Measurements from ENCODE around the gene CADM4. TPM values are rescaled to one million over a fixed set of nuclear protein-coding genes. Genes with fewer than 3 reads are reported as not detected.

Gene CADM4
- total and polyA plus RNA-seq, 4 donors, result 0.47 to 4.9 (median 3.3) TPM

DNA sequence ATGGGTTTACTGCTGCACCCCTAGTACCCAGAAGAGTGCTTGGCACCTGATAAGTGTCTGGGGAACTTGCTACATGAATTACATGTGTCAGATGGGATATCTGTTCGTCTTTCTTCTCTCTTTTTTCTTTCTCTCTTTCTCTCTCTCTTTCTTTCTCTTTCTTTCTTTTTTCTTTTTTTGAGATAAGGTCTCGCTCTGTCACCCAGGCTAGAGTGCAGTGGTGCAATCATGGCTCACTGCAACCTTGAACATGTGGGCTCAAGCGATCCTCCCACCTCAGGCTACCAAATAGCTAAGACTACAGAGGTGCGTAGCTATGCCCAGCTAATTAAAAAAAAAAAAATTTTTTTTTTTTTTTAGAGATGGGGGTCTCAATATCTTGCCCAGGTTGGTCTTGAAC lies 6.1 kb downstream of the CADM4 start:
- Histone ChIP-seq H3K9ac (ENCODE audit: low read depth in 1 of 2, low read length in 2 of 2) (no peak overlapping the region), H3K4me3 (ENCODE audit: low read depth in 1 of 3, low read length in 3 of 3) (no peak overlapping the region), H3K36me3 (ENCODE audit: control insufficient read depth in 4 of 4, insufficient read depth in 3 of 4, low read depth in 1 of 4, low read length in 3 of 4) (no peaks in the 10 kb centered on the region), H3K27me3 (ENCODE audit: control insufficient read depth in 4 of 4, insufficient read depth in 4 of 4, low read length in 3 of 4) (no peaks in the 10 kb centered on the region), H3K4me1 (ENCODE audit: control insufficient read depth in 4 of 4, insufficient read depth in 4 of 4, low read length in 3 of 4) (no peaks in the 10 kb centered on the region), H3K9me3 (ENCODE audit: control insufficient read depth in 4 of 4, low read length in 3 of 4) (no peaks in the 10 kb centered on the region), H3K27ac (ENCODE audit: low read depth in 1 of 2, low read length in 2 of 2) (no peak overlapping the region)
- WGBS, result 93% methylated on average over 4 of the region's 4 CpGs
- TF ChIP-seq, protein P1, sequence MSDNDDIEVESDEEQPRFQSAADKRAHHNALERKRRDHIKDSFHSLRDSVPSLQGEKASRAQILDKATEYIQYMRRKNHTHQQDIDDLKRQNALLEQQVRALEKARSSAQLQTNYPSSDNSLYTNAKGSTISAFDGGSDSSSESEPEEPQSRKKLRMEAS (IDR thresholded peaks at IDR 0.05), result no peak
- TF ChIP-seq SP1 (IDR thresholded peaks at IDR 0.05), result no peak
- DNase-seq (ENCODE audit: low spot score), result no peak

DNA sequence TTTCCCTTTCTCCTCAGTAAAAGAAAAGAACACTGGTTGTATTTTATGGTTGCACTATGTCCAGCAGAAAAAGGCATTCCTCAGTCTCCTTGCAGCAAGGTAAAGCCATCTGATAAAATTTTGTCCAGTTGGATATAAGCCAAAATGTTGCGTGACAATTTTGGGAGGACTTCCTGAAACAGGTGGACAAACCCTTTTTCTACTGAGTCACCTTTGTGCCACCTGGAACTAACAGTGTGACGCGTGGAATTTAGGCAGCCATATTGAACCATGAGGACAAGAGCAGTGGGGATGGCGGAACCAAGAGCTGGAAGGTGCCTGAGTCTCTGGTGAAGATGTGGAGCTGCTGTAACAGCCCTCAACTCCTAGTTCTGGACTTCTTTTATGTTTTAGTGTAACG lies 8.2 kb downstream of the CADM4 start:
- DNase-seq (ENCODE audit: low spot score), result no peak
- no peak overlapping the region for H3K9ac ChIP-seq (ENCODE audit: low read depth in 1 of 2, low read length in 2 of 2)
- H3K27ac ChIP-seq (ENCODE audit: low read depth in 1 of 2, low read length in 2 of 2), result no peak overlapping the region
- no peaks in the 10 kb centered on the region for H3K9me3 ChIP-seq (ENCODE audit: control insufficient read depth in 4 of 4, low read length in 3 of 4)
- WGBS, result 87% methylated on average over 5 of the region's 5 CpGs
- H3K36me3 ChIP-seq (ENCODE audit: control insufficient read depth in 4 of 4, insufficient read depth in 3 of 4, low read depth in 1 of 4, low read length in 3 of 4), result no peaks in the 10 kb centered on the region
- H3K27me3 ChIP-seq (ENCODE audit: control insufficient read depth in 4 of 4, insufficient read depth in 4 of 4, low read length in 3 of 4), result no peaks in the 10 kb centered on the region
- TF ChIP-seq YY1 (IDR thresholded peaks at IDR 0.05) (no peak), JUND (IDR thresholded peaks at IDR 0.05) (no peak), FOXA1 (IDR thresholded peaks at IDR 0.05) (no peak), HNF4A (conservative IDR thresholded peaks at IDR 0.05) (no peak), RXRA (IDR thresholded peaks at IDR 0.05) (no peak), SP1 (IDR thresholded peaks at IDR 0.05) (no peak)
- TF ChIP-seq, protein P2, sequence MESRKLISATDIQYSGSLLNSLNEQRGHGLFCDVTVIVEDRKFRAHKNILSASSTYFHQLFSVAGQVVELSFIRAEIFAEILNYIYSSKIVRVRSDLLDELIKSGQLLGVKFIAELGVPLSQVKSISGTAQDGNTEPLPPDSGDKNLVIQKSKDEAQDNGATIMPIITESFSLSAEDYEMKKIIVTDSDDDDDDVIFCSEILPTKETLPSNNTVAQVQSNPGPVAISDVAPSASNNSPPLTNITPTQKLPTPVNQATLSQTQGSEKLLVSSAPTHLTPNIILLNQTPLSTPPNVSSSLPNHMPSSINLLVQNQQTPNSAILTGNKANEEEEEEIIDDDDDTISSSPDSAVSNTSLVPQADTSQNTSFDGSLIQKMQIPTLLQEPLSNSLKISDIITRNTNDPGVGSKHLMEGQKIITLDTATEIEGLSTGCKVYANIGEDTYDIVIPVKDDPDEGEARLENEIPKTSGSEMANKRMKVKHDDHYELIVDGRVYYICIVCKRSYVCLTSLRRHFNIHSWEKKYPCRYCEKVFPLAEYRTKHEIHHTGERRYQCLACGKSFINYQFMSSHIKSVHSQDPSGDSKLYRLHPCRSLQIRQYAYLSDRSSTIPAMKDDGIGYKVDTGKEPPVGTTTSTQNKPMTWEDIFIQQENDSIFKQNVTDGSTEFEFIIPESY (IDR thresholded peaks at IDR 0.05), result no peak
- TF ChIP-seq, protein P1 (IDR thresholded peaks at IDR 0.05), result no peak
- no peaks in the 10 kb centered on the region for H3K4me1 ChIP-seq (ENCODE audit: control insufficient read depth in 4 of 4, insufficient read depth in 4 of 4, low read length in 3 of 4)
- no peak overlapping the region for H3K4me3 ChIP-seq (ENCODE audit: low read depth in 1 of 3, low read length in 3 of 3)

DNA sequence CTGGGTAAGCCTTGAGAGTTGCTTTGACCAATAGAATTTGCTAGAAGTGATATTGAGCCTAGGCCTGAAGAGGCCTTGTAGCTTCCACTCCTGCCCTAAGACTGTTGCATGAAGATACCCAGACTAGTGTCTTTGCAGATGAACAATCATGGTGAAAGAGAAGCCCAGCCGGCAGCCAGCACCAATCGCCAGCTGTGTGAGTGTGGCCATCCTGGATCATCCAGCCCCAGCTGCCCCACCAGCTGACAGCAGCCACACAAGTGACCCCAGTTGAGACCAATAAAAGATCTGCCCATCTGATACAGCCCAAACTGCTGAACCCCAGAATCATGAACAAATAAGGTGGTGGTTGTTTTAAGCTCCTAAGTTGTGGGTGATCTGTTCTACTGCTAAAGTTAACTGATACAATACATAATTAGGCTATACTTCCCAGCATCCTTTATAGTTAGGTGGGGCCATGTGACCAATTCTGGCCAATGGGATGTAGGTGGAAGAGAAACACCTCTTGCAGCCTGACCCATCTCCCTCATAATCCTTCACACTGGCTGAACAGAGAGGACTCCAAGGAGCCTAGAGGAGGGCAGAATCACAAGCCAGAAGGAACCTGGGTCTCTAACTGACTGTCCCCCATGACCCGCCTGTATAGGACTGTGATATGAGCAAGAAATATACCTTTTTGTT lies 10.9 kb downstream of the CADM4 start:
- Histone ChIP-seq H3K9me3 (ENCODE audit: control insufficient read depth in 4 of 4, low read length in 3 of 4) (no peaks in the 10 kb centered on the region), H3K27ac (ENCODE audit: low read depth in 1 of 2, low read length in 2 of 2) (no peak overlapping the region), H3K4me1 (ENCODE audit: control insufficient read depth in 4 of 4, insufficient read depth in 4 of 4, low read length in 3 of 4) (no peaks in the 10 kb centered on the region), H3K4me3 (ENCODE audit: low read depth in 1 of 3, low read length in 3 of 3) (no peak overlapping the region), H3K9ac (ENCODE audit: low read depth in 1 of 2, low read length in 2 of 2) (no peak overlapping the region), H3K27me3 (ENCODE audit: control insufficient read depth in 4 of 4, insufficient read depth in 4 of 4, low read length in 3 of 4) (no peaks in the 10 kb centered on the region), H3K36me3 (ENCODE audit: control insufficient read depth in 4 of 4, insufficient read depth in 3 of 4, low read depth in 1 of 4, low read length in 3 of 4) (no peaks in the 10 kb centered on the region)
- WGBS, result 95% methylated on average over 3 of the region's 3 CpGs
- TF ChIP-seq HNF4A (conservative IDR thresholded peaks at IDR 0.05), result no peak
- TF ChIP-seq FOXA2 (IDR thresholded peaks at IDR 0.05), result no peak
- TF ChIP-seq SP1 (IDR thresholded peaks at IDR 0.05), result no peak
- no peak for TF ChIP-seq FOXA1 (IDR thresholded peaks at IDR 0.05)
- TF ChIP-seq, protein P2 (IDR thresholded peaks at IDR 0.05), result no peak
- no peak for TF ChIP-seq EGR1 (IDR thresholded peaks at IDR 0.05; ENCODE audit: low read depth in 2 of 2)
- TF ChIP-seq GABPA (IDR thresholded peaks at IDR 0.05 in 1 of 2, conservative IDR thresholded peaks at IDR 0.05 in 1 of 2), result no peak
- no peak for TF ChIP-seq HNF4G (IDR thresholded peaks at IDR 0.05)
- no peak for TF ChIP-seq NR2F2 (IDR thresholded peaks at IDR 0.05)
- TF ChIP-seq, protein P1 (IDR thresholded peaks at IDR 0.05), result no peak
- DNase-seq (ENCODE audit: low spot score), result no peak

Measured in liver (tissue), 9 donors.